Astrocyte of the cerebellum (primary cell): ENCODE measurements around the gene FPR1.

Experiments
- DNase-seq: peaks from one replicate; pipeline ENCODE4 v3.0.0-alpha.2; 2011; ENCODE audit warnings: low read depth
- H3K4me3 ChIP-seq: 2 replicates; pipeline ENCODE4 v1.5.1; 2011; ENCODE audit warnings: mild to moderate bottlenecking, low read depth, low read length, moderate library complexity
- CTCF ChIP-seq: IDR thresholded peaks from 2 replicates; pipeline ENCODE4 v1.5.1; 2012; ENCODE audit warnings: low read length, low read depth, moderate library complexity, mild to moderate bottlenecking; ENCODE audit errors: missing control alignments
- in situ Hi-C: cut with HindIII; loops from 2 replicates; pipeline ENCODE4 v1.10.0; 2017; ENCODE audit warnings: low sequenced_read_pairs

Gene FPR1

GRCh38 chr19:51750400-51751094 is 1.1 kb downstream of the FPR1 start:
- no peak overlapping the region for H3K4me3 ChIP-seq
- DNase-seq, result no peak
- no peak for TF ChIP-seq CTCF
- in situ Hi-C loops, result no loop called here

- DNase-seq, result no peak
- H3K4me3 ChIP-seq, result no peak overlapping the region
- no peak for TF ChIP-seq CTCF
- in situ Hi-C loops, result no loop called here
Measured at GRCh38 chr19:51749979-51750378, 1.7 kb downstream of the FPR1 start.

GRCh38 chr19:51746731-51747130 is 4.9 kb downstream of the FPR1 start:
- DNase-seq, result no peak
- in situ Hi-C loops, result no loop called here
- TF ChIP-seq CTCF, result no peak
- H3K4me3 ChIP-seq, result no peak overlapping the region

GRCh38 chr19:51743405-51743804 is 8.3 kb downstream of the FPR1 start:
- no peak for TF ChIP-seq CTCF
- no peak overlapping the region for H3K4me3 ChIP-seq
- in situ Hi-C loops, result no loop called here
- no peak for DNase-seq

GRCh38 chr19:51742789-51743188 is 8.9 kb downstream of the FPR1 start:
- H3K4me3 ChIP-seq, result no peak overlapping the region
- in situ Hi-C loops, result no loop called here
- no peak for TF ChIP-seq CTCF
- peak; percentile 51 for DNase-seq

- TF ChIP-seq CTCF, result no peak
- in situ Hi-C loops, result no loop called here
- H3K4me3 ChIP-seq, result no peak overlapping the region
- no peak for DNase-seq
Measured at GRCh38 chr19:51740356-51740755, 11.3 kb downstream of the FPR1 start.
